G401 (cell line): Measurements from ENCODE around the gene COX7A1. TPM values are rescaled to one million over a fixed set of nuclear protein-coding genes. Genes with fewer than 3 reads are reported as not detected.
A peak's percentile ranks its signal among the peaks of the same experiment; 100 is the strongest.

Experiments used
- DNase-seq: peaks from one replicate; pipeline ENCODE4 v3.0.0-alpha.2; 2015; ENCODE audit warnings: low spot score
- in situ Hi-C: cut with HindIII; loops from 2 replicates; pipeline ENCODE4 v1.10.0; 2016; ENCODE audit warnings: low sequenced_read_pairs, mixed read lengths
- total RNA-seq: library from RNA; depleted of rRNA; stranded (reverse); fragments of >200 nt; shearing (Covaris generic); gene quantifications from 2 replicates; pipeline ENCODE4 v1.2.3, GENCODE V29; 2014; rRNA removed

Gene COX7A1
- total RNA-seq, 1 experiment from 2014 or later: not detected

GRCh38 chr19:36114721-36115452 lies 37.4 kb downstream of the COX7A1 start, which contains the start of gene POLR2I:
POLR2I (minus strand) TSS chr19:36114875; CDS start chr19:36114856, 19 bp downstream.
- peak; percentile 100 for DNase-seq
- in situ Hi-C loops: no loop called here

- peak; percentile 58 for DNase-seq
- in situ Hi-C loops: no loop called here
These were observed 38.1 kb downstream of the COX7A1 start for GRCh38 chr19:36113894-36114720.

GRCh38 chr19:36113425-36113824 lies 38.8 kb downstream of the COX7A1 start:
- DNase-seq: no peak
- in situ Hi-C loops: no loop called here

DNA sequence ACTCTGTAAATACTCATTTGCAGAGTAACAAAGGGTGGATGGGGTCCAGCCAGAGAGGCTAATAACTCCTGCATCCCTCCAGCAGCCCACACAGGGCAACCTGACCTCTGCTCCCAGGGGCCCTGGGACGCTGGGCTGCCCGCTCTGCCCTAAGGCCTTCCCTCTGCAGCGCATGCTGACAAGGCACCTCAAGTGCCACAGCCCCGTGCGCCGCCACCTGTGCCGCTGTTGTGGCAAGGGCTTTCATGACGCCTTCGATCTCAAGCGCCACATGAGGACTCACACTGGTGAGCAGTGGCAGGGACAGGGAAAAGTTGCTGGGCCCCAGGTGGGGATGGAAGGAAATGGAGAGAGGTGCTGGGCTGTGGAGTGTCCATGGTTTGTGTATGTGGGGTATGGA lies 39.6 kb downstream of the COX7A1 start:
- in situ Hi-C loops: no loop called here
- no peak for DNase-seq

GRCh38 chr19:36111200-36111539 lies 41.1 kb downstream of the COX7A1 start:
- no peak for DNase-seq
- in situ Hi-C loops: no loop called here

DNA sequence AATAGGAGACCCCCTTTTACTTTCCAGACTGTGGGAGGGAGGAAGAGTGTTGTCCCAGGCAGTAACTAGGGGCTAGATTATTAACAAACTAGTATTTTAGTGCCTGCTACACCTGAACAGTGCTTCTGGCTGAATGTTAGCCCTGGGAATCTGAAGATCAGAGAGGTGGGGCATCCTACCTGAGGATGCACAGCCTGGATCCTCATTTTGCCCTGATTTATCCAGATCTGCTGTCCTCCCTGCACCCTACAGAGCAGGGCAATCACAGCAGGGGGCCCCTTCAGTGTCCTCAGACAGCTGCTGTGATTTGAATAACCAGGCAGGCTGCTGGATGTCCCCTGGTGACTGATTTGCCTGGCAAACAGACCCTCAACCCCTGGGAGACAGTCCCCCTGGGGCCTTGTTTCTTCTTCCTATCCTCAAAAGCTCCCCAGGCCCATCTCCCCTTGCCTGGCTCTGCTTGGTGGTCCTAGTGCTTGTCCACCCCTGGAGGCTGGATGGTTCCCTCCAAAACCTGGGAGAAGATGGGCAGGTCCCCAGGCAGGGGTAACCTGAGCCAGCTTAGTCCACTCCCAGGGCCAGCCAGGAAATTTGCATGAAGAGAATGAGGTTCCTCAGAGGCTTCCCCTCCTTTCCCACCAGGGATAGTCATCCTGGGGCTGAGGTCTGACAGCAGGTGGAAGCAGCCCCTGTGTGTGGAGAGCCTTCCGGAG lies 41.6 kb downstream of the COX7A1 start, which contains the start of gene OVOL3:
Gene OVOL3, plus strand, starts transcription at position 657 of the 713 bp plus-strand sequence. CDS start 60 bp downstream, outside the sequence.
- in situ Hi-C loops: no loop called here
- DNase-seq: no peak

GRCh38 chr19:36108684-36109083 lies 43.6 kb downstream of the COX7A1 start:
- no peak for DNase-seq
- in situ Hi-C loops: no loop called here

- in situ Hi-C loops: no loop called here
These were observed 45.3 kb downstream of the COX7A1 start for GRCh38 chr19:36106991-36107390.

DNA sequence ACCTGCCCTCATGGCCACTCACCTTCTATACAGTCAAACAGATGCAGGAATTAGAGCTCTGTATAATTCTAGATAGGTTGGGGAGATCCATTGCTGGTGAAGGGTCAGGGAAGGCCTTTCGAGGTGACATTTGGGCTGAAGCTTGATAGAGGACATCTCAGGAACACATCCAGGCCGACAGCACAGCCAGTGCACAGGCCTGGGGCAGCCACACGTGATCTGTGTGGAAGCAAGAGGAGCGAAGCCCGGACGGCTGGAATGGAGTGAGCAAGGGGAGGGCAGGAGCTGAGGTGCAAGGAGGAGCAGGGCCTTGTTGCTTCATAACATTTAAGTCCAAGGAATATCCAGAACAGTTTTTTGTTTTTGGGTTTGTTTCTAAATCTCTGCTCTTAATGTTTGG lies 45.8 kb downstream of the COX7A1 start:
- DNase-seq: no peak
- in situ Hi-C loops: no loop called here

More at GRCh38 chr19:36106991-36107390, 45.3 kb downstream of the COX7A1 start:
- no peak for DNase-seq

- in situ Hi-C loops: no loop called here
- no peak for DNase-seq
These were observed 48.2 kb downstream of the COX7A1 start for GRCh38 chr19:36103842-36104552.

DNA sequence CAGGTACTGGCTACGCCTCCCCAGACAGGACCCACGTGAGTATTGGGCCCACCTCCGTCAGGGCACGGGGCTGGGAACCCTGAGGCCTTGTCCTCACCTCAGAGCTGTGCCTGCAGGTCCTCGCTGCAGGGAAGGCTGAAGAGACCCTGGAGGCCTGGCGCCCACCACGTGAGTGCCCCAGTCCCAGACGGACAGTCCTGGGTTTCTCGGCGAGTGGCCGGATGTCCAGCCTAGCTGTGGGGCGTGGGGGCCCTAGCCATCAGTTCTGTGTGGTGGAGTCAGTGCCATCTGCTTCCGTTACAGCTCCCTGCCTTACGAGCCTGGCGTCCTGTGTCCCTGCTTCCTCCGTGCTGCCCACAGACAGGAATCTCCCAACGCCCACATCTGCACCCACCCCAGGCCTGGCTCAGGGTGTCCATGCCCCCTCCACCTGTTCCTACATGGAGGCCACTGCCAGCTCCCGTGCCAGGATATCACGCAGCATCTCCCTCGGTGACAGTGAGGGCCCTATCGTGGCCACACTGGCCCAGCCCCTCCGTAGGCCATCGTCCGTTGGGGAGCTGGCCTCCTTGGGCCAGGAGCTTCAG lies 49.1 kb downstream of the COX7A1 start:
- in situ Hi-C loops: no loop called here
- DNase-seq: no peak

DNA sequence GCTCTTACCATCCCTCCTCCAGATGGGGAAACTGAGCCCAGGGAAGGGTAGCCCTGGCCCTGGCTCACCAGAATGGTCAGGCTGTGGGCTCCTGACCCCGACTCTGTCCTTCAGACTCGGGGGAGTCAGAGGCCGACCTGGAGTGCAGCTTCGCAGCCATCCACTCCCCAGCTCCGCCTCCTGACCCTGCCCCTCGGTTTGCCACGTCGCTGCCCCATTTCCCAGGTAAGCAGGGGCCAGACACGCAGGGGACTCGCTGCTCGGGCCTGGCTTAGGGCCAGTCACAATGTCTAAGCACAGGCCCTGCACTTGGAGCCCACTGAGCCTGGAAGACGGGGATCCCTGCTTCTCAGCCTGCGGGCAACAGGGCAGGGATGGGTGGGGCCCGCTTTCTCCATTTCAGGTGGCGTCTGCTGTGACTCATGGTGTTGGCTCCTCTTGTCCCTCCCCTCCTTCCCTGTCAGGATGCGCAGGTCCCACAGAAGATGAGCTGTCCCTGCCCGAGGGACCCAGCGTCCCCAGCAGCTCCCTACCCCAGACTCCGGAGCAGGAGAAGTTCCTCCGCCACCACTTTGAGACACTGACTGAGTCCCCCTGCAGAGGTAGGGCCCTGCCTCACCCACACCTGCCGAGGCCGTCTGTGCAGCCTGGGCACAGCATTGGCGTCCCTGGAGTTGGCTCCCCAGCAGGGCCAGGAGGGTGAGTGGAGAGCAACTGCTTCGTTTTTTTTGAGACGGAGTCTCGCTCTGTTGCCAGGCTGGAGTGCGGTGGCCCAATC lies 50.5 kb downstream of the COX7A1 start:
- peak; percentile 37 for DNase-seq
- in situ Hi-C loops: no loop called here

Other genes starting within 250 kb of the COX7A1 start
- not detected in 2 replicates for gene HCST, start 249.9 kb downstream of the COX7A1 start, total RNA-seq
- gene TYROBP, start 244.2 kb downstream of the COX7A1 start, total RNA-seq: 7.3 TPM in 1 of 2 replicates, not detected in the other
- 6.2 and 15.8 TPM in 2 replicates for gene LRFN3, start 216.1 kb downstream of the COX7A1 start, total RNA-seq
- gene SDHAF1, start 157.3 kb downstream of the COX7A1 start, total RNA-seq: 41.7 and 46.9 TPM in 2 replicates
- 0.37 and 1.1 TPM in 2 replicates for gene SYNE4, start 143.6 kb downstream of the COX7A1 start, total RNA-seq
- gene ALKBH6, start 138.2 kb downstream of the COX7A1 start, total RNA-seq: 28.2 and 39.3 TPM in 2 replicates
- 0.37 TPM in 1 of 2 replicates, not detected in the other for gene CLIP3, start 119.6 kb downstream of the COX7A1 start, total RNA-seq
- 0.37 and 5.2 TPM in 2 replicates for gene THAP8, start 98.2 kb downstream of the COX7A1 start, total RNA-seq
- 9.7 and 12.9 TPM in 2 replicates for gene WDR62, start 97.5 kb downstream of the COX7A1 start, total RNA-seq
- gene OVOL3, start 41.3 kb downstream of the COX7A1 start, total RNA-seq: not detected in 2 replicates
- 120 and 122 TPM in 2 replicates for gene POLR2I, start 37.6 kb downstream of the COX7A1 start, total RNA-seq
- 314 and 477 TPM in 2 replicates for gene TBCB, start 37.0 kb downstream of the COX7A1 start, total RNA-seq
- 266 and 370 TPM in 2 replicates for gene CAPNS1, start 12.4 kb downstream of the COX7A1 start, total RNA-seq
- gene ZNF565, start 62.2 kb upstream of the COX7A1 start, total RNA-seq: 0.74 and 3.5 TPM in 2 replicates
- gene ZNF146, start 62.7 kb upstream of the COX7A1 start, total RNA-seq: 35.3 and 84.9 TPM in 2 replicates
- 7.1 and 9.4 TPM in 2 replicates for gene ZFP14, start 226.8 kb upstream of the COX7A1 start, total RNA-seq